NCI-H2029 (cell line): ENCODE data around the gene RAP1GAP2.
"Not testable (repeated sequence)": the region's sequence is repeated elsewhere in the genome, so short reads cannot be mapped to it uniquely, and the experiment has no call there.

ENCODE experiments used
- DNase-seq: peaks from one replicate; lab custom pipeline; 2025; lab: John Stamatoyannopoulos, UW

The RAP1GAP2 gene

GRCh38 chr17:2796164-2797125, at the start of gene RAP1GAP2:
Gene RAP1GAP2, plus strand, starts transcription at chr17:2796438. Its CDS starts 90 bp downstream, at chr17:2796528.
- no peak for DNase-seq

GRCh38 chr17:2749058-2749783, 47.0 kb upstream of the RAP1GAP2 start, which contains the start of gene CCDC92B:
Gene CCDC92B, minus strand, starts transcription at chr17:2749652. Its CDS starts 14,507 bp downstream, at chr17:2735145.
- no peak for DNase-seq

GRCh38 chr17:2749784-2750181, 46.5 kb upstream of the RAP1GAP2 start:
- peak; percentile 14 for DNase-seq

- no peak for DNase-seq
Measured at GRCh38 chr17:2750721-2751120, 45.5 kb upstream of the RAP1GAP2 start.

- no peak for DNase-seq
Measured at GRCh38 chr17:2751491-2751890, 44.7 kb upstream of the RAP1GAP2 start.

GRCh38 chr17:2755891-2756724, 40.1 kb upstream of the RAP1GAP2 start:
- no peak for DNase-seq

- DNase-seq: no peak
Measured at GRCh38 chr17:2758870-2759269, 37.4 kb upstream of the RAP1GAP2 start.

GRCh38 chr17:2770129-2770528, 26.1 kb upstream of the RAP1GAP2 start:
- DNase-seq: no peak

GRCh38 chr17:2775206-2775605, 21.0 kb upstream of the RAP1GAP2 start:
- DNase-seq: no peak

- DNase-seq: no peak
Measured at GRCh38 chr17:2776589-2777241, 19.5 kb upstream of the RAP1GAP2 start.

GRCh38 chr17:2777242-2777867, 18.9 kb upstream of the RAP1GAP2 start:
- DNase-seq: no peak

- DNase-seq: no peak
Measured at GRCh38 chr17:2778489-2778888, 17.7 kb upstream of the RAP1GAP2 start.

GRCh38 chr17:2779545-2779944, 16.7 kb upstream of the RAP1GAP2 start:
- no peak for DNase-seq

- DNase-seq: no peak
Measured at GRCh38 chr17:2780256-2780655, 16.0 kb upstream of the RAP1GAP2 start.

- no peak for DNase-seq
Measured at GRCh38 chr17:2780931-2781454, 15.2 kb upstream of the RAP1GAP2 start.

- not testable (repeated sequence) for DNase-seq
Measured at GRCh38 chr17:2781598-2781997, 14.6 kb upstream of the RAP1GAP2 start.

GRCh38 chr17:2782055-2782454, 14.2 kb upstream of the RAP1GAP2 start:
- no peak for DNase-seq

- DNase-seq: no peak
Measured at GRCh38 chr17:2783310-2784030, 12.8 kb upstream of the RAP1GAP2 start.

GRCh38 chr17:2784864-2785263, 11.4 kb upstream of the RAP1GAP2 start:
- no peak for DNase-seq

GRCh38 chr17:2785376-2785775, 10.9 kb upstream of the RAP1GAP2 start:
- not testable (repeated sequence) for DNase-seq
